GM23248 (cell line): Measurements from ENCODE around the gene GPS1. TPM values are rescaled to one million over a fixed set of nuclear protein-coding genes. Genes with fewer than 3 reads are reported as not detected.

Experiments used
- DNase-seq: peaks from one replicate; pipeline ENCODE4 v3.0.0-alpha.2; 2015
- H2AFZ ChIP-seq: fragments of 200-600 bp; sonication (generic); 2 replicates; pipeline ENCODE4 v1.6.1; 2016; ENCODE audit warnings: antibody characterized with exemption
- H3F3A ChIP-seq: fragments of 200-600 bp; sonication (generic); 2 replicates; pipeline ENCODE4 v1.6.1; 2016; ENCODE audit warnings: mild to moderate bottlenecking, antibody characterized with exemption, mixed run types; ENCODE audit not compliant: insufficient read depth
- H3K27ac ChIP-seq: fragments of 200-600 bp; sonication (generic); 2 replicates; pipeline ENCODE4 v1.5.1; 2016; ENCODE audit warnings: mild to moderate bottlenecking
- H3K27me3 ChIP-seq: fragments of 200-600 bp; sonication (generic); replicated peaks from 2 replicates; pipeline ENCODE4 v1.6.1; 2016; ENCODE audit warnings: mild to moderate bottlenecking; ENCODE audit not compliant: insufficient read depth
- H3K36me3 ChIP-seq: fragments of 200-600 bp; sonication (generic); 2 replicates; pipeline ENCODE4 v1.6.1; 2016; ENCODE audit warnings: low read depth, mild to moderate bottlenecking
- H3K4me1 ChIP-seq: fragments of 200-600 bp; sonication (generic); 2 replicates; pipeline ENCODE4 v1.6.1; 2016; ENCODE audit warnings: mild to moderate bottlenecking; ENCODE audit not compliant: insufficient read depth
- H3K4me2 ChIP-seq: fragments of 200-600 bp; sonication (generic); one replicate; pipeline ENCODE4 v1.6.1; 2016; ENCODE audit warnings: mild to moderate bottlenecking; ENCODE audit not compliant: unreplicated experiment
- H3K4me3 ChIP-seq: fragments of 200-600 bp; sonication (generic); 2 replicates; pipeline ENCODE4 v1.5.1; 2016; ENCODE audit warnings: mild to moderate bottlenecking
- H3K79me2 ChIP-seq: fragments of 200-600 bp; sonication (generic); 2 replicates; pipeline ENCODE4 v1.6.1; 2016; ENCODE audit warnings: mild to moderate bottlenecking; ENCODE audit not compliant: insufficient read depth
- H3K9ac ChIP-seq: fragments of 200-600 bp; sonication (generic); 2 replicates; pipeline ENCODE4 v1.6.1; 2016; ENCODE audit warnings: mild to moderate bottlenecking
- H3K9me2 ChIP-seq: fragments of 200-600 bp; sonication (generic); 2 replicates; pipeline ENCODE4 v1.6.1; 2016; ENCODE audit warnings: mixed run types, mild to moderate bottlenecking, moderate library complexity; ENCODE audit not compliant: insufficient read depth
- H3K9me3 ChIP-seq: fragments of 200-600 bp; sonication (generic); one replicate; pipeline ENCODE4 v1.6.1; 2017; ENCODE audit warnings: low read depth
- H4K20me1 ChIP-seq: fragments of 200-600 bp; sonication (generic); 2 replicates; pipeline ENCODE4 v1.6.0; 2016; ENCODE audit not compliant: insufficient read depth
- EZH2 ChIP-seq: fragments of 200-600 bp; sonication (generic); IDR thresholded peaks from 2 replicates; pipeline ENCODE4 v1.6.1; 2018; ENCODE audit warnings: antibody characterized with exemption, mild to moderate bottlenecking; ENCODE audit not compliant: insufficient read depth, poor library complexity, severe bottlenecking
- EZH2phosphoT487 ChIP-seq: fragments of 200-600 bp; sonication (generic); IDR thresholded peaks from 2 replicates; pipeline ENCODE4 v1.6.1; 2018; ENCODE audit warnings: antibody characterized with exemption, moderate library complexity, mild to moderate bottlenecking, low read depth; ENCODE audit not compliant: insufficient read depth
- WGBS, 2 experiments: methylation state at CpG; one replicate each; pipeline ENCODE4 v1.1.6; 2015 to 2017; ENCODE audit warnings: low lambda C conversion rate in 2 of 2, low coverage in 1 of 2; ENCODE audit errors: missing lambda C conversion rate in 2 of 2; 5-methylcytosine and 5-hydroxymethylcytosine counted together
- in situ Hi-C: fragments of 300-500 bp; cut with MboI; formaldehyde crosslinking; loops from 2 replicates; pipeline ENCODE4 v1.15.0; 2020
- polyA plus RNA-seq: library from polyadenylated mRNA; unstranded; fragments of >200 nt; fragmentation: Nextera tagmentation; extraction: Ambion mirVana; gene quantifications from 2 replicates; pipeline ENCODE4 v1.2.1, GENCODE V29; 2016
- total RNA-seq: library from RNA; depleted of rRNA; stranded (reverse); fragments of >200 nt; shearing (Covaris generic); gene quantifications from 2 replicates; pipeline ENCODE4 v1.2.3, GENCODE V29; 2014

GPS1 gene
- total and polyA plus RNA-seq, 2 experiments from 2014 or later, result 104 to 130 TPM

GRCh38 chr17:82013772-82014321 lies 37.9 kb upstream of the GPS1 start:
- in situ Hi-C loops, result no loop called here
- Histone ChIP-seq H3F3A (no peaks in the 10 kb centered on the region), H2AFZ (no peak overlapping the region), H3K9me3 (no peaks in the 10 kb centered on the region), H3K9ac (no peak overlapping the region), H3K36me3 (no peaks in the 10 kb centered on the region), H3K27me3 (no peaks in the 10 kb centered on the region), H3K4me2 (no peak overlapping the region), H3K9me2 (no peaks in the 10 kb centered on the region), H3K4me3 (no peak overlapping the region), H4K20me1 (no peaks in the 10 kb centered on the region), H3K27ac (no peak overlapping the region), H3K4me1 (no peaks in the 10 kb centered on the region), H3K79me2 (no peaks in the 10 kb centered on the region)
- TF ChIP-seq EZH2phosphoT487 (no peak), EZH2 (no peak)
- DNase-seq, result no peak
- 91 to 93% methylated on average over 13 to 16 of the region's 16 CpGs for WGBS, 2 experiments

GRCh38 chr17:82014432-82014831 lies 37.3 kb upstream of the GPS1 start:
- Histone ChIP-seq H3K9me3 (no peaks in the 10 kb centered on the region), H3K9me2 (no peaks in the 10 kb centered on the region), H3K4me3 (no peak overlapping the region), H4K20me1 (no peaks in the 10 kb centered on the region), H3K79me2 (no peaks in the 10 kb centered on the region), H3K4me2 (no peak overlapping the region), H3K36me3 (no peaks in the 10 kb centered on the region), H3K27me3 (no peaks in the 10 kb centered on the region), H2AFZ (no peak overlapping the region), H3K27ac (no peak overlapping the region), H3K9ac (no peak overlapping the region), H3F3A (no peaks in the 10 kb centered on the region), H3K4me1 (no peaks in the 10 kb centered on the region)
- TF ChIP-seq EZH2phosphoT487, result no peak
- no peak for TF ChIP-seq EZH2
- DNase-seq, result no peak
- WGBS, 2 experiments, result 57 to 66% methylated on average over 21 to 23 of the region's 23 CpGs
- in situ Hi-C loops, result no loop called here

- DNase-seq, result no peak
- whole genome bisulfite sequencing, 2 experiments, result 73 to 91% methylated on average over 9 to 11 of the region's 13 CpGs
- H3F3A ChIP-seq, result no peaks in the 10 kb centered on the region
- no peaks in the 10 kb centered on the region for H3K36me3 ChIP-seq
- H3K9ac ChIP-seq, result no peak overlapping the region
- no peaks in the 10 kb centered on the region for H3K27me3 ChIP-seq
- H3K9me3 ChIP-seq, result no peaks in the 10 kb centered on the region
- H2AFZ ChIP-seq, result no peak overlapping the region
- H3K4me1 ChIP-seq, result no peaks in the 10 kb centered on the region
- no peaks in the 10 kb centered on the region for H3K9me2 ChIP-seq
- TF ChIP-seq EZH2, result no peak
- no peak for TF ChIP-seq EZH2phosphoT487
- H3K27ac ChIP-seq, result no peak overlapping the region
- H3K4me3 ChIP-seq, result no peak overlapping the region
- in situ Hi-C loops, result no loop called here
- H4K20me1 ChIP-seq, result no peaks in the 10 kb centered on the region
- no peak overlapping the region for H3K4me2 ChIP-seq
- H3K79me2 ChIP-seq, result no peaks in the 10 kb centered on the region
Observed at GRCh38 chr17:82014971-82015310, 36.8 kb upstream of the GPS1 start.

GRCh38 chr17:82015311-82015971 lies 36.3 kb upstream of the GPS1 start:
- H3K27me3 ChIP-seq, result no peaks in the 10 kb centered on the region
- no peaks in the 10 kb centered on the region for H3K4me1 ChIP-seq
- no peak overlapping the region for H3K4me2 ChIP-seq
- in situ Hi-C loops, result no loop called here
- H3K9ac ChIP-seq, result no peak overlapping the region
- no peaks in the 10 kb centered on the region for H3K9me3 ChIP-seq
- no peaks in the 10 kb centered on the region for H4K20me1 ChIP-seq
- no peak overlapping the region for H2AFZ ChIP-seq
- H3K79me2 ChIP-seq, result no peaks in the 10 kb centered on the region
- DNase-seq, result no peak
- H3F3A ChIP-seq, result no peaks in the 10 kb centered on the region
- H3K4me3 ChIP-seq, result no peak overlapping the region
- TF ChIP-seq EZH2 (no peak), EZH2phosphoT487 (no peak)
- 80% methylated on average over 20 to 24 of the region's 24 CpGs for WGBS, 2 experiments
- no peaks in the 10 kb centered on the region for H3K36me3 ChIP-seq
- H3K9me2 ChIP-seq, result no peaks in the 10 kb centered on the region
- no peak overlapping the region for H3K27ac ChIP-seq
